HTR-8/SVneo (cell line): Measurements from ENCODE around the gene SYNGR3.
"Not testable (repeated sequence)": the region's sequence is repeated elsewhere in the genome, so short reads cannot be mapped to it uniquely, and the experiment has no call there.

Experiments used
- DNase-seq: peaks from one replicate; pipeline ENCODE4 v3.0.0; 2011; ENCODE audit warnings: low spot score, mixed read lengths; ENCODE audit not compliant: insufficient read length
- FAIRE-seq: peaks from 2 replicates; lab custom pipeline; 2011; peaks lifted over from hg19 to GRCh38; lab: Jason Lieb, UNC

Gene SYNGR3, protein sequence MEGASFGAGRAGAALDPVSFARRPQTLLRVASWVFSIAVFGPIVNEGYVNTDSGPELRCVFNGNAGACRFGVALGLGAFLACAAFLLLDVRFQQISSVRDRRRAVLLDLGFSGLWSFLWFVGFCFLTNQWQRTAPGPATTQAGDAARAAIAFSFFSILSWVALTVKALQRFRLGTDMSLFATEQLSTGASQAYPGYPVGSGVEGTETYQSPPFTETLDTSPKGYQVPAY

DNA sequence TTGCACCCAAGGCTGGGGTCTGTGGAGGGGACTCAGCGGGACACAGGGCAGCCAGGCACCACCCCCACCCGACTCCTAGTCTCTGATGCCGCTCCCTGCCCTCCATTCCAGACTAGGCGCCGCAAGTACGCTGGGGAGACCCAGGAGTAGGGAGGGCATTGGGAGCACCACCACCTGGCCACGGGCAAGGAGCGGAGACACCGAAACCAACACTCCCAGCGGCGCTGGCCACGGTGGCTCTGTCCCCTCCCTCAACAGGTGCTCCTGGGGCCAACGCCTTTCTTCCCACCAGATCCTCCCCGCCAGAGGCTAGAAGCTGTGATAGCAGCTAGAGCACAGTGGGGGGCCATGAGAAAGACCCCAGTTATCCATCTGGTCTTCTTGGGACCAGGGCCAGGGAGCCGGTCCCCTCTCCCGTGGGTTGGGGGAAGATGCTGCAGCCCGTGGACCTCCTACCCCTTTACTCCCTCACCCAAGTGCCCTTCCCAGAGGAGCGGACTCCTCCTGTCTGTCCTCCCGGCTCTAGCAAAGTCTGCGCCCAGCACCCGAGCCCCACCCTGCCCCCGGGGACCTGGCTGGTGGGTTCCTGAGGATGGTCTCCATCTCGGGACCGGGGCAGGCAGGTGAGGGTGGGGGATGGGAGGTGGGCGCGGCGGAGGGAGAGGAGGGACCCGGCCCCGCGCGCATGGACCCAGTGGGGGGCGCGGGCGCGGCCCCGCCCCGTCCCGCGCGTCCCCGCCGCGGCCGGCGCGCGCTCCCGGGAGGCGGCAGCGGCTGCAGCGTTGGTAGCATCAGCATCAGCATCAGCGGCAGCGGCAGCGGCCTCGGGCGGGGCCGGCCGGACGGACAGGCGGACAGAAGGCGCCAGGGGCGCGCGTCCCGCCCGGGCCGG, at the start of gene SYNGR3:
SYNGR3 (plus strand) TSS at position 762 of the 892 bp plus-strand sequence. CDS start 133 bp downstream, outside the sequence.
- FAIRE-seq (peak; percentile 16), DNase-seq (no peak)

DNA sequence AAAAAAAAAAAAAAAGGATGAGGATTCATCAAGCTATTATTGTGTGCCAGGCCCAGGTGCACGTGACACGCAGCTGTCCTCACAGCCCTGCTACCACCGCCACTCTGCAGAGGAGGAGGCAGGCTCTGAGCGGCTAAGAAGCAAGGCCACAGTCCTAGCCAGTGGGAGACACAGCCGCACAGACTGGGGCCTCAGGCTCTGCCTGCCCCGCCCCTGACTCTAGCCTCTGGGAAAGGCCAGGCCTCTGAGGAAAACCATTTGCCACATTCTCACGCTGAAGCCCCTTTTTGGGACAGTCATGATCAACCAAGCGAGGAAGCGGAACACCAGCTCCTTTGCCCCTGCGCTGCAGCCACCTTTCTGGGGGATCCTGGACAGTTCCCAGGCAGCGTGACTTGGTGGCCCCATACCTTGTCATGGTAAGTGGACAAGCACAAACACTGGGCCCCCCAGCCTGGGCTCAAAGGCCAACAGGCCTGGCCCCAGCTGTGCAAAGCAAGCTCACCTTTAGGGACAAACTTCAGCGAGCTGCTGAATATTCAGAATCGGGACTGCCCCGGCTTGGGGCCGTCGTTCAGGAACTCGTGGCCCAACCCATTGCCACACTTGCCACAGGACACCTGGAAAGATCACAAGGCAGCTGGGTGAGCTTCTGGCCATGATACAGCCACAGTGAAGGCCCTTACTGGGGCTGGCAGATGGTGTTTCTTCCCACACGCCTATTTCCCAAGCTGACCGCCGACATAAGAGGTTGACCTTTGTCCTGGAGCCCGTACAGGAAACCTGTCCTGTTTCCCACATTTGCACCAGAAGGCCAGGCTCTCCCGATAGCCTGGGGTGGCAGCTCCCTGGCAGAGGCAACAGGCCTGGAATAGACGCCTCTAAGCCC, 49.3 kb upstream of the SYNGR3 start:
- DNase-seq: no peak

DNA sequence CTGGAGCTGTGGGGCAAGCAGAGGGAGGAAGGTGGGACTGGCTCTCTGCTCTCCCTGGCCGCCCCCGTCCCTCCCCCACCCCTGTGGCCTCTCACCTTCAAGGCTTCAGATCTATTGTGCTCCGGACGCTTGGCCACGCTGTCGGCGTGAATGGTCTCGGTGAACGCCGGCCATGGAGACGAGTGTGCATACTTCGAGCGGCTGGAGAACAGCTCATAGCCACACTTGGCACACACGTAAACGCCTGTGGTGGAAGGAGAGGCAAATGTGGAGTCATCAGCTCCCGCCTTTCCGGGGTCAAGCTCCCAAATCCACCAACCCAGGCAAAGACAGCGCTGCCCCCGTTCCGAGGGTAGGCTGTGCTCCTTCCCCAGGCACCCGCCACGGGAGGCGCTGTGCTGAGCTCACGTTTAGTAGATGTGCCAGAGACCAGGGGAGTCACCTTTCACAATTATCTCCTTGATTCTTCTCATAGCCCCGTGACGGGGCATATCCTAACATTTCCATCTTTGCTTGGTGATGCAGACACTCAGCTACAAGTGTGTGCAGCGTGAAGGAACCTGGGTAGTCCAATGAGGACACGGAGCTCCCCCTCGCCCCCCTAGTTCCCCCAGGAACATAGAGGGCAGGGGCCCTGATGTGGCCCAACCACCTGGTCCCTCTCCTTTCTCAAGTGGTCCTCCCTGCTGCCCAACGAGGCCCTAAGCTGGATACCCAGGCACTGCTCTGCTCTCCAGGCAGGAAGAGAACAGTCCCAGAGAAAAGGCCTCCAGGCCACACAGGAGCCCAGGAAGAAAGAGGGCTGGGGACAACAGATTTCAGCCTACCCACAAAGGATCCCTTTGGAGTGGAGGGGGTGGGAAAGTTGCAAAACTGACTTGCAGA, 48.4 kb upstream of the SYNGR3 start:
- FAIRE-seq (no peak), DNase-seq (no peak)

More for the DNA sequence above, 49.3 kb upstream of the SYNGR3 start:
- FAIRE-seq: no peak

DNA sequence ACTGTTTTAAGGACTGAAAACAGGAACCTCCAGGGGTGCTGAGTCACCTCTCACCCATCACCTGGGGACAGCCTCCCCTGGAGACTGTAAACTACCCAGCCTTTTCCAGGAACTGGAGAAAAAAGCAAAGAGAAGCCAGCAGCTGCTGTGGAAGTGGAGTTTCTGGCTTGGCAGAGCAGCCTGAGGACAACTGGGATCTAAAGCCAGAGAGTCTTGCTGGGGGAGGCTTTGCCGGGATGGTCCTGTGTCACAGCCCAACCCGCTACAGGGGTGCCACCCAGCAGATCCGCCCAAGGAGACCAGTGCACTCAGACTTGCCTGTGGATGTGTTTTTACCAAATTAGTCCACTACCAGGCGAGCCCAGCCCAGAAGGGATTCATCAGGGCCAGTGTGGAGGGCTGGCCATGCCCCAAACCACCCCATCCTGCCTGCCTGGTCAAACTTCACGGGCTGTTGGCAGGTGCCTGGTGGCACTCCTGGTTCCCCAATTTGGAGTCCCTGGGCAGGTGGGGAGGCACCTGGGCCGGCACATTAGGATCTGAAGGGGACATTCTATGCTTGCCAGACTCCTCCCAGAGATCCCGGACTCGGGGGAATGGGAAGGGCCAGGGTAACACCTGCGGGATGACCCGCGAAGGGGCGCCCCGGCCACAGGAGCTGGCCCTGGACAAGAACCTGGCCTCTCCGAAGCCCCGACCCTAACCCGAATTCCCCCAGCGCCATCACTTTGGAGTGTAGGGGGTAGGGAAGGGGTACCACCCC, 47.5 kb upstream of the SYNGR3 start:
- DNase-seq (no peak), FAIRE-seq (no peak)

DNA sequence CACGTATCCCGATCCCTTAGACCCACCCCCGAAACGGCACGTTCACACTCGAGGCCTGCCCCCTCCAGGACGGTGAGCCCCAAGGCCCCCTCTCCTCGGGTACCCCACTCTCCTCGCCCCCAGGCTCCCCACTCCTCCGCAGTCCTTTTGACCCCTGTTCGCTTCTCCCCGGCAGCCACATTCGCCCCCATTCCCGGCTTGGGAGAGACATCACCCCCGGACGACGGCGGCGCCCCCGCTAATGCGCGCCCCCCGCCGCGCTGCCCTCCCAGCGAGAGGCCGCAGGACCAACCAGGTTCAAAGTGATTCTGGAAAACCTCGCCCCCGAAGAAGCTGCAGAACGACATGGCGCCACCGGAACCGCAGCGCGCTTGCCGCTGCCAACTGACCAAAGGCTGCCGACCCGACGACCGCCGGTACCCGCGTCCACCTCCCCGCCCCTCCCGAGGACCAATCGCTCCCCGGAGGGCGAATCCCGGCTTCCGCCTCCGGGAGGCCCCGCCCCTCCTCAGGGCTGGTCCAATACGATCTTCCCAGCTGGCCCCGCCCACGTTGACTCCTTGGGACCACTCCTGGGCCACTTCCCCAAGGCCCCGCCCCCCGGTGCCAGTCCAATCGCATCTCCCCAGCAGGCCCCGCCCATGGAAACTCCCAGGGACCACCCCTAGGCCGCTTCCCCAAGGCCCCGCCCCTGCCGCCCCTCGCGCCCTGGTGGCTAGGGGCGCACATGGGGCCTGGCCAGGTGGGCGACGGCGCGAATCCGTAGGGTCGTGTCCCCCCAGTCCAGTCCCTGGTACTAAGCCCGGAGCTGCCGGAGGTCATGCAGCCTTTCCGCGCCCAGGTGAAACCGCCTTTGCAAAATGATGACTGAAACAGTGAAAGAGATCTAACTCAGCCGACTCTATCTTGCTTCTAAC, 46.7 kb upstream of the SYNGR3 start, which contains the start of gene MSRB1:
MSRB1 (minus strand) TSS at position 390 of the 917 bp plus-strand sequence; CDS start at position 347, 43 bp downstream.
- peak; percentile 98 for DNase-seq
- peak; percentile 98 for FAIRE-seq

DNA sequence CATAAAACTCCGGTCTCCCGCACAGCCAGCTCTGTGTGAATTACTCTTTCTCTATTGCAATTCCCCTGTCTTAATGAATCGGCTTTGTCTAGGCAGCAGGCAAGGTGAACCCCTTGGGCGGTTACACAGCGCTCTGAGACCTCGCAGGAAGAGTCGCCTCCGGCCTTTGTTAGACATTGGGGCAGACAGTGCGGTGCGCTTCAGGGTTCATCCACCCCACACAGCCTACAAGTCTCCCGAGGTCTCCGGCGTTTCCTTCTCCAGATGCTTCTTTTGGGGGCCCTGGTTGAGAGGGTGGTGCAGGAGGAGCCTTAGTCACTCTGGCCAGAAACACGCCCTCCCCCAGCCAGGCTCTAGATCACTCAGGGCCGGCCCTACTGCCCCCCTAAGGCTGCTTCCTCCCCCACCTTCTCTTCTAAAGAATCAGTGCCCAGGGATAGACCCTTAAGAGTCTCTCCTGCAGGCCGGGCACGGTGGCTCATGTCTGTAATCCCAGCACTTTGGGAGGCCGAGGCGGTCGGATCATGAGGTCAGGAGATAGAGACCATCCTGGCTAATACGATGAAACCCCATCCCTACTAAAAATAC, 45.1 kb upstream of the SYNGR3 start:
- FAIRE-seq (no peak), DNase-seq (no peak)

DNA sequence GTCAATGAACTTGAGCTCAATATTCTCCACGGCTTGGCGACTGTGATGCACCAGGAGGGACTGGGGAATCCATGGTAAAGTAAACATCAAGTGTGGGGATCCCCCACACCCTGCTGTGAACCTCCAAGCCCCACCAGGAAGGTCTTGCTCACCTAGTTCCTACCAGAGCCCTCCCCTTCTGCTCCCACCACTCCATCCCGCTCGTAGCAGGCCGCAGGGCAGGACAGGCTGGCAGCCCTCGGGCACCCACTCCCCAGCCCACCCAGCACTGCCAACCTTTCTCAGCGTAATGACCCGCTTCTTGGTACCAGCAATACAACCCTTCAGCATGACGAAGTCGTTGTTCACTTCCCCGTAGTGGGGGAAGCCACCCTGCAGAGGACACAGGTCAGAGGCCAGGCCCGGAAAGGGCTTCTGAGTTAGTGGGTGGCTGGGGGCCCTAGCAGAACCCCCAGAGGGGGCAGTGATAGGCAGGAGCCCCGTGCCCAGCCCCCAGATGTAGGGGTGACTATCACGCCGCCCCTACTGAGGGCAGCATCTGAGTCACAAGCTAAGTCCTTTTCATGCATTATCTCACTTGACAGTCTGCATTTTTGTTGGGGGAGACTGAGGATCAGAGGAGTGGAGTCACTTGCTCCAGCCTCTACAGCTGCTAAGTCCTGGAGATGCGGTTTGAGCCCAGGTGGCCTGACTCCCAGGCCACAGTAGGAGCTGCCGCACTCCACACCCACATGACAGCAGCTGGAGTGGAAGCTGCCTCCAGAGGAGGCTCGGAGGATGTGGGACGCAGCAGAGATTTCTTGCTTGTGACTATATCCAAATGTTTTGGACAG, 44.0 kb upstream of the SYNGR3 start:
- DNase-seq (no peak), FAIRE-seq (no peak)

DNA sequence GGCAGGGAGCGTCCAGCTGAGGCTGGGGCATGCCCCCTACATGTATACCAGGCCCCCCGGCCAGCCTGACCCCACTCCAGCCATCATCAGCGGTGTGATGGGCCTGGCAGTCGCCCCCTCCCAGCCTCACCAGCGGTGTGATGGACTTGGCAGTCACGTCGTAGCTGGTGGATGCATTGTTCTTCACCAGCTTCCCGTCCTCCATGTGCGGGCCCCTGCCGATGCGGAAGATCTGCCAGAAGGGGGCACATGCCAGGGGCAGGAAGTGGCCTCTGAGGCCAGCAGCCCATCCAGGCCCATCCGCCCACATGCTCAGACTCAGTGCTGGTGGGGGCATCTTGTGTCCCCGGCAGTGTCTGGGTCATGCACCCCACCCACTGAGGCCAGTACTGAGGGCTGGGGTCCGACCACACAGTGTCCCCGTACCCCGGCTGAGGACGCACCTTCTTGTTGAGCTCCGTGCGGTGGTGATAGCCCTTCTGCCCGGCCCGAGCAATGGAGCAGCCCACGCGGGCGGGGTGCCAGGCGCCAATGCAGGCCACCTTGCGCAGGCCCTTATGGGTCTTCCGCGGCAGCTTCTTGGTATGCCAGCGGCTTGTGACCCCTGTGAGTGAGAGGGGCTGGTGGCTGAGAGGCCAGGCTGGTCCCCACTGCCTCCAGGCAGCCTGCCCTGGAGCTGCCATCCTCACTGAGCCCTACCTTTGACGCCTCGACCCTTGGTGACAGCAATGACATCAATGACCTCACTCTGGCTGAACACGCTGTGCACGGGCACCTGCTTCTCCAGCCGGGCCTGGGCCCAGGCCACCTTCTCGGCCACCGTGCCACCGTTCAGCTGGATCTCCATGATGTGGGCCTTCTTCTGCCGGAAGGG, 43.0 kb upstream of the SYNGR3 start:
- no peak for FAIRE-seq
- no peak for DNase-seq

DNA sequence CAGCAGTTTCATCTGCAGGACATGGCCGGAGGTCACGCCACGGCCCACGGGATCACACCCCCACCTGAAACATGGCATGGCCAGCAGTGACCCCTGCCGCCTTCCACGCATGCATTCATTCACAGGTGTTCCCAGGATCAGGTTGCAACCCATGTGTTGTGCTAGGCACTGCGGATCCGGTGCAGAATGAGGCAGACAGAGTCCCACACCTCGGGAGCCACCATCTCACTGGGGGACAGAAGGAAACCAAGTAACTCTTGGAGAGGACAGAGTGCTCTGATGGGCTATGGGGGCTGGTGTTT, 42.5 kb upstream of the SYNGR3 start:
- peak; percentile 46 for FAIRE-seq
- no peak for DNase-seq

DNA sequence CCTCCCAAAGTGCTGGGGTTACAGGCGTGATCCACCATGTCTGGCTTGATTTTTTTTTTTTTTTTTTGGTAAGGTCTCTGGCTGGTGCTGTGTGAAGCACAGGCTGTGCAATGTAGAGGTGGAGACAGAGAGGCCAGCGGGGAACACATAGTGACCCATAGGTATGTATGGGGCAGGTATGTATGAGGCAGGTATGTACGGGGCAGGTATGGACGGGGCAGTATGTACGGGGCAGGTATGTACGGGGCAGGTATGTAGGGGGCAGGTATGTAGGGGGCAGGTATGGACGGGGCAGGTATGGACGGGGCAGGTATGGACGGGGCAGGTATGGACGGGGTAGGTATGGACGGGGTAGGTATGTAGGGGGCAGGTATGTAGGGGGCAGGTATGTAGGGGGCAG, 40.3 kb upstream of the SYNGR3 start:
- no peak for DNase-seq
- FAIRE-seq: no peak

DNA sequence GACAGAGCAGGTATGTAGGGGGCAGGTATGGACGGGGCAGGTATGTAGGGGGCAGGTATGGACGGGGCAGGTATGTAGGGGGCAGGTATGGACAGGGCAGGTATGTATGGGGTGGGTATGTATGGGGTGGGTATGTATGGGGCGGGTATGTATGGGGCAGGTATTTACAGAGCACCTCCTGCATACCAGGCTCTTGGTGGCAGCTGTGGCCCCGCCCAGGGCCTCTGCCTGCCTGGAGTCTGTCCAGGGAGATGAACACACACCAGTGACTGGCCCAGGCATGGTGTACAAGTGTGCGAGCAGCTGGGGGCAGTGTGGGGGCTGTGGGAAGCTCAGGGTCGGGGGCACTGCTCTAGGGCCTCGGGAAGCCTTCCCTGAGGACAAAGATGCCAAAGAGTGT, 39.7 kb upstream of the SYNGR3 start:
- FAIRE-seq (no peak), DNase-seq (no peak)

DNA sequence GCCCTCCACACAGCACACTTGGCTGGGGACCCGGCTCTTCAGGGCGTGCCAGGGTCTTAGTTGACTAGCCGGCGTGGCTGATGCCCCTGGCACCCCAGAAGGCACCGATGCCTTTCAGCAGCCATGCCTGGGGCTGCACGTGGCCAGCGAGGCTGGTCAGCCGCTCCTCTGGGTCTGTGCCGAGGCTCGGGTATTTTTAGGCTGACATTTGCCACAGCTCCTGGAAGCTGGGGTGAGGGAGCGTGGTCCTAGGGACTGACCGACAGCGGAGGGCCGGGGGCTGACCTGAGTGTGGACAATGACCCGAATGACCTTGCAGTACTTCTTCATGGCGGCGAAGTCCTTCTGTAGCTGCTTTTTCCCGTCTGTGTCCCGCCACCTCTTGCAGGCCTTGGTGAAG, 39.2 kb upstream of the SYNGR3 start:
- DNase-seq (no peak), FAIRE-seq (no peak)

DNA sequence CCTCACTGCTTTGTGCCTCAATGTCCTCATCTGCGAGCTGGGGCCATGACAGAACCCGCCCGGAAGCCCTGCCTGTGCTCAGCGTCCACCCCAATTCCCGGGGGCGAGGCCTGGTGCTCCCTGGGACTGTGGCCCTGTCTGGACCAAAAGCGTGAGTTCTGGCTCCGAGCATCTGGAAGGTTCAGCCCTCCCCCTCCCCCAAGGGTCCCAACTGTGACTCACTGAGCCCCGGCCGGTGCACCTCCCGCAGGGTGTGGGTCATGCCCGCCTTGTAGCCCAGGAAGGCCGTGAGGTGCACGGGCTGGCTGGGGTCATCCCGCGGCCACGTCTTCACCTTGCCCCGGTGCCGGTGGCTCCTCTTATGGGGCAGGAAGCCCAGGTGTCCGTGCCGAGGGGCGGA, 36.0 kb upstream of the SYNGR3 start:
- no peak for DNase-seq
- no peak for FAIRE-seq

DNA sequence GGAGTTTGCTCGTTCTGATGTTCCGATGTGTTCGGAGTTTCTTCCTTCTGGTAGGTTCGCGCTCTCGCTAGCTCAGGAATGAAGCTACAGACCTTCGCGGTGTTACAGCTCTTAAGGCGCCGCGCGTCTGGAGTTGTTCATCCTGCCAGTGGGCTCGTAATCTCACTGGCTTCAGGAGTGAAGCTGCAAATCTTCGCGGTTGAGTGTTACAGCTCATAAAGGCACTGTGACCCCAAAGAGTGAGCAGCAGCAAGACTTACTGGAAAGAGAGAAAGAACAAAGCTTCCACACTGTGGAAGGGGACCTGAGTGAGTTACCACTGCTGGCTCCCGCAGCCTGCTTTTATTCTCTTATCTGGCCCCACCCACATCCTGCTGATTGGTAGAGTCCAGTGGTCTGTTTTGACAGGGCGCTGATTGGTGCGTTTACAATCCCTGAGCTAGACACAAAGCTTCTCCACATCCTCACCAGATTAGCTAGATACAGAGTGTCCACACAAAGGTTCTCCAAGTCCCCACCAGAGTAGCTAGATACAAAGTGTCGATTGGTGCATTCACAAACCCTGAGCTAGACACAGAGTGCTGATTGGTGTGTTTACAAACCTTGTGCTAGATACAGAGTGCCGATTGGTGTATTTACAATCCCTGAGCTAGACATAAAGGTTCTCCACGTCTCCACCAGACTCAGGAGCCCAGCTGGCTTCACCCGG, 32.2 kb upstream of the SYNGR3 start:
- not testable (repeated sequence) for DNase-seq

DNA sequence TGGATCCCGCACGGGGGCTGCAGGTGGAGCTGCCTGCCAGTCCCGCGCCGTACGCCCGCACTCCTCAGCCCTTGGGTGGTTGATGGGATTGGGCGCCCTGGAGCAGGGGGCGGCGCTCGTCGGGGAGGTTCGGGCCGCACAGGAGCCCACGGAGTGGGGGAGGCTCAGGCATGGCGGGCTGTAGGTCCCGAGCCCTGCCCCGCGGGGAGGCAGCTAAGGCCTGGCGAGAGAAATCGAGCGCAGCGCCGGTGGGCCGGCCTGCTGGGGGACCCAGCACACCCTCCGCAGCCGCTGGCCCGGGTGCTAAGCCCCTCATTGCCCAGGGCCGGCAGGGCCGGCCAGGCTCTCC, 31.7 kb upstream of the SYNGR3 start:
- not testable (repeated sequence) for DNase-seq, FAIRE-seq

More for the DNA sequence above, 32.2 kb upstream of the SYNGR3 start:
- FAIRE-seq: not testable (repeated sequence)
